ENCODE results near the gene RAB21. TPM values are rescaled to one million over a fixed set of nuclear protein-coding genes. Genes with fewer than 3 reads are reported as not detected.

RAB21 gene
- total and polyA plus RNA-seq, 8 donors, result 4.0 to 38.1 (median 21.6) TPM

GRCh38 chr12:71837356-71837755, 82.7 kb downstream of the RAB21 start:
- Histone ChIP-seq H3K36me3 (no peaks in the 10 kb centered on the region), H3K4me3 (no peak overlapping the region), H3K9me3 (no peaks in the 10 kb centered on the region), H3K27me3 (no peaks in the 10 kb centered on the region), H3K4me1 (peaks cover 6 to 21% (median 12%) of the 10 kb centered on the region in 3 donors), H3K27ac (peak overlapping the region in 2 of 4 donors; percentile 33 to 98)
- no peak for DNase-seq
- intact Hi-C loops (cut with DNase I), result no loop called here
- 79 to 93% methylated on average over 5 of the region's 5 CpGs for WGBS, 2 donors
- ATAC-seq, result no peak
- TF ChIP-seq CTCF (IDR thresholded peaks at IDR 0.05), result no peak
- FAIRE-seq, result no peak

GRCh38 chr12:71838231-71838630, 83.6 kb downstream of the RAB21 start:
- H3K27ac ChIP-seq, result peak overlapping the region in 2 of 4 donors; percentile 98 to 99
- intact Hi-C loops (cut with DNase I), result no loop called here
- TF ChIP-seq CTCF (IDR thresholded peaks at IDR 0.05), result no peak
- WGBS, 2 donors, result 80 to 85% methylated on average over 6 of the region's 6 CpGs
- no peaks in the 10 kb centered on the region for H3K36me3 ChIP-seq
- H3K4me3 ChIP-seq, result no peak overlapping the region
- no peak for ATAC-seq
- no peaks in the 10 kb centered on the region for H3K9me3 ChIP-seq
- no peak for DNase-seq
- no peak for FAIRE-seq
- peaks cover 10 to 23% (median 15%) of the 10 kb centered on the region in 3 donors for H3K4me1 ChIP-seq
- no peaks in the 10 kb centered on the region for H3K27me3 ChIP-seq

GRCh38 chr12:71838676-71839075, 84.0 kb downstream of the RAB21 start:
- H3K9me3 ChIP-seq, result no peaks in the 10 kb centered on the region
- DNase-seq (no peak), ATAC-seq (no peak), FAIRE-seq (no peak)
- H3K36me3 ChIP-seq, result no peaks in the 10 kb centered on the region
- H3K4me1 ChIP-seq, result peaks cover 12 to 27% (median 19%) of the 10 kb centered on the region in 3 donors
- H3K4me3 ChIP-seq, result peak overlapping the region in 1 of 4 donors; percentile 74
- WGBS, 2 donors, result 86 to 87% methylated on average over 6 of the region's 6 CpGs
- H3K27me3 ChIP-seq, result no peaks in the 10 kb centered on the region
- no peak for TF ChIP-seq CTCF (IDR thresholded peaks at IDR 0.05)
- intact Hi-C loops (cut with DNase I), result no loop called here
- H3K27ac ChIP-seq, result peak overlapping the region; percentile 87 to 99 (median 95)

GRCh38 chr12:71840231-71840847, 85.7 kb downstream of the RAB21 start:
- intact Hi-C loops (cut with DNase I), result loop anchor here in 1 of 3 donors (10.0 kb wide), 1 partner anchor 56 kb away; no protein-coding TSS in a partner anchor
- peak in 1 of 6 donors; percentile 21 for DNase-seq
- Histone ChIP-seq H3K27me3 (no peaks in the 10 kb centered on the region), H3K27ac (peak overlapping the region; percentile 87 to 99 (median 95)), H3K4me1 (peaks cover 12 to 36% (median 20%) of the 10 kb centered on the region in 3 donors), H3K9me3 (no peaks in the 10 kb centered on the region), H3K4me3 (peak overlapping the region; percentile 43 to 74 (median 66)), H3K36me3 (no peaks in the 10 kb centered on the region)
- peak; percentile 24 to 62 (median 50) for ATAC-seq
- TF ChIP-seq CTCF (IDR thresholded peaks at IDR 0.05), result no peak
- WGBS, 2 donors, result 0 to 1% methylated on average over 20 of the region's 20 CpGs
- no peak for FAIRE-seq

GRCh38 chr12:71846322-71846940, 91.8 kb downstream of the RAB21 start:
- ATAC-seq (peak; percentile 26 to 83 (median 74)), DNase-seq (no peak), FAIRE-seq (peak; percentile 78)
- Histone ChIP-seq H3K36me3 (no peaks in the 10 kb centered on the region), H3K4me1 (peaks cover 31 to 42% (median 35%) of the 10 kb centered on the region in 3 donors), H3K27me3 (no peaks in the 10 kb centered on the region), H3K27ac (no peak overlapping the region), H3K9me3 (no peaks in the 10 kb centered on the region), H3K4me3 (no peak overlapping the region)
- 54 to 56% methylated on average over 3 of the region's 3 CpGs for WGBS, 2 donors
- peak in 3 of 4 donors; percentile 19 to 34 (median 31) for TF ChIP-seq CTCF (IDR thresholded peaks at IDR 0.05)
- intact Hi-C loops (cut with DNase I), result loop anchor here in 1 of 3 donors (10.0 kb wide), 1 partner anchor 62 kb away; no protein-coding TSS in a partner anchor
